LNCAP (cell line): ENCODE results near the gene PUS1.

ENCODE experiments used
- CTCF ChIP-seq: fragments of 450-650 bp; IDR thresholded peaks from 2 replicates; pipeline ENCODE4 v1.5.1; 2017; ENCODE audit warnings: mild to moderate bottlenecking

PUS1 gene

GRCh38 chr12:131929581-131930456, 743 bp downstream of the PUS1 start:
- TF ChIP-seq CTCF, result no peak

GRCh38 chr12:131930510-131930909, 1.4 kb downstream of the PUS1 start:
- TF ChIP-seq CTCF, result no peak

GRCh38 chr12:131933387-131933786, 4.3 kb downstream of the PUS1 start:
- TF ChIP-seq CTCF, result no peak

GRCh38 chr12:131934535-131934934, 5.5 kb downstream of the PUS1 start:
- TF ChIP-seq CTCF, result no peak

GRCh38 chr12:131938082-131938481, 9.0 kb downstream of the PUS1 start:
- TF ChIP-seq CTCF, result no peak

GRCh38 chr12:131939007-131939406, 9.9 kb downstream of the PUS1 start:
- TF ChIP-seq CTCF, result no peak

- no peak for TF ChIP-seq CTCF
Measured at GRCh38 chr12:131940141-131940547, 11.1 kb downstream of the PUS1 start.
